HepG2 (cell line): ENCODE results near the gene NUP35. TPM values are rescaled to one million over a fixed set of nuclear protein-coding genes. Genes with fewer than 3 reads are reported as not detected.

Experiments
- ELF4 ChIP-seq: sonication (generic); formaldehyde crosslinking; IDR thresholded peaks from 2 replicates; pipeline ENCODE4 v1.5.0; 2020; ENCODE audit warnings: missing genetic modification reagents, mild to moderate bottlenecking, moderate library complexity, borderline replicate concordance
- GMEB1 ChIP-seq: sonication (generic); formaldehyde crosslinking; IDR thresholded peaks from 2 replicates; pipeline ENCODE4 v1.5.1; 2020; ENCODE audit warnings: missing genetic modification reagents, mild to moderate bottlenecking, borderline replicate concordance
- GPBP1L1 ChIP-seq: sonication (generic); formaldehyde crosslinking; IDR thresholded peaks from 2 replicates; pipeline ENCODE4 v1.5.0; 2020; ENCODE audit warnings: mild to moderate bottlenecking, missing genetic modification reagents
- IRF2 ChIP-seq: IDR thresholded peaks from 2 replicates; pipeline ENCODE4 v1.6.1; 2018; ENCODE audit warnings: missing genetic modification reagents, missing compliant biosample characterization
- MEF2D ChIP-seq: sonication (generic); formaldehyde crosslinking; IDR thresholded peaks from 2 replicates; pipeline ENCODE4 v1.5.1; 2020; ENCODE audit warnings: mild to moderate bottlenecking, missing genetic modification reagents
- NR2F6 ChIP-seq, 2 experiments: IDR thresholded peaks; 2 replicates each; pipeline ENCODE4 v1.6.1; 2016; ENCODE audit warnings: antibody characterized with exemption in 1 of 2, mild to moderate bottlenecking in 1 of 2
- PHF20 ChIP-seq: sonication (generic); formaldehyde crosslinking; IDR thresholded peaks from 2 replicates; pipeline ENCODE4 v1.5.0; 2020; ENCODE audit warnings: mild to moderate bottlenecking, missing genetic modification reagents
- PRDM15 ChIP-seq: sonication (generic); formaldehyde crosslinking; IDR thresholded peaks from 2 replicates; pipeline ENCODE4 v1.4.0; 2020; ENCODE audit warnings: missing genetic modification reagents
- RBM39 ChIP-seq: fragments of 200-400 bp; formaldehyde crosslinking; IDR thresholded peaks from one replicate; pipeline ENCODE4 v1.6.1; 2018; ENCODE audit warnings: antibody characterized with exemption, mild to moderate bottlenecking, low read depth, low read length; ENCODE audit not compliant: poor library complexity, severe bottlenecking
- SALL1 ChIP-seq: sonication (generic); formaldehyde crosslinking; IDR thresholded peaks from 2 replicates; pipeline ENCODE4 v1.8.0; 2022; ENCODE audit warnings: mild to moderate bottlenecking, missing genetic modification reagents
- YY1 ChIP-seq: IDR thresholded peaks from 2 replicates; pipeline ENCODE4 v1.6.1; 2011; ENCODE audit warnings: low read length, low read depth, moderate library complexity, mild to moderate bottlenecking; ENCODE audit not compliant: insufficient read depth, insufficient replicate concordance
- ZFP36L2 ChIP-seq: sonication (generic); formaldehyde crosslinking; IDR thresholded peaks from 2 replicates; pipeline ENCODE4 v1.4.0; 2020; ENCODE audit warnings: missing genetic modification reagents
- ZMYM4 ChIP-seq: sonication (generic); formaldehyde crosslinking; IDR thresholded peaks from 2 replicates; pipeline ENCODE4 v1.8.1; 2023; ENCODE audit warnings: mild to moderate bottlenecking, missing genetic modification reagents
- ZNF230 ChIP-seq: sonication (generic); formaldehyde crosslinking; IDR thresholded peaks from 2 replicates; pipeline ENCODE4 v1.4.0; 2020; ENCODE audit warnings: mild to moderate bottlenecking, missing genetic modification reagents
- ZNF501 ChIP-seq: sonication (generic); formaldehyde crosslinking; IDR thresholded peaks from 2 replicates; pipeline ENCODE4 v1.5.1; 2020; ENCODE audit warnings: mild to moderate bottlenecking, moderate library complexity, missing genetic modification reagents
- ZNF543 ChIP-seq: sonication (generic); formaldehyde crosslinking; IDR thresholded peaks from 2 replicates; pipeline ENCODE4 v1.4.0; 2020; ENCODE audit warnings: mild to moderate bottlenecking, missing genetic modification reagents
- ZNF550 ChIP-seq: sonication (generic); formaldehyde crosslinking; IDR thresholded peaks from 2 replicates; pipeline ENCODE4 v1.4.0; 2020; ENCODE audit warnings: mild to moderate bottlenecking, missing genetic modification reagents, borderline replicate concordance
- polyA plus RNA-seq, 8 experiments: library from polyadenylated mRNA; depleted of rRNA in 3 of 8; stranded (reverse) in 7 of 8; unstranded in 1 of 8; fragments of >200 nt; fragmentation: Illumina TruSeq in 4 of 8; extraction: Trizol in 4 of 8; gene quantifications; 2 replicates each; pipeline versions ENCODE4 v1.2.1 to v1.2.3, GENCODE V29; 2011 to 2016; ENCODE audit warnings: low read depth in 4 of 8, missing spikeins in 1 of 8, mixed read lengths in 1 of 8; ENCODE audit not compliant: insufficient read depth in 1 of 8
- total RNA-seq, 5 experiments: library from RNA; depleted of rRNA; stranded (reverse); fragments of >200 nt; fragmentation: Illumina TruSeq; extraction: Trizol; gene quantifications; 2 replicates each; pipeline ENCODE4 v1.2.3, GENCODE V29; 2016; ENCODE audit warnings: low read depth in 1 of 5

NUP35 gene
- total and polyA plus RNA-seq, 2 of the 13 experiments (the other 11 are each of a cell fraction or from before 2014, with no cell fraction given), result 16.9 to 53.6 TPM

GRCh38 chr2:183124222-183124956, at the start of gene NUP35 (continued):
- TF ChIP-seq ZNF550 (no peak), MEF2D (CRISPR knock-in tag) (peak; percentile 59; the same call in 1 of the 2 replicates), SALL1 (CRISPR knock-in tag) (peak; percentile 81), ZNF543 (CRISPR knock-in tag) (no peak), IRF2 (peak; percentile 70), PHF20 (CRISPR knock-in tag) (peak; percentile 83), RBM39 (peak; percentile 53), NR2F6 (IDR thresholded peaks at IDR 0.05) (peak; percentile 33; the same call in 1 of the 2 replicates), NR2F6 (CRISPR knock-in tag; IDR thresholded peaks at IDR 0.05) (no peak; the same call in none of the 2 replicates), ELF4 (CRISPR knock-in tag) (peak; percentile 45), ZNF230 (CRISPR knock-in tag) (peak; percentile 57; the same call in 1 of the 2 replicates), PRDM15 (CRISPR knock-in tag) (no peak), GPBP1L1 (CRISPR knock-in tag) (no peak), YY1 (peak; percentile 100), ZNF501 (CRISPR knock-in tag) (peak; percentile 98), ZFP36L2 (CRISPR knock-in tag) (no peak), ZMYM4 (CRISPR knock-in tag) (peak; percentile 97), GMEB1 (CRISPR knock-in tag) (peak; percentile 91)
